HepG2 (cell line): ENCODE data around the gene MIDN. TPM values are rescaled to one million over a fixed set of nuclear protein-coding genes. Genes with fewer than 3 reads are reported as not detected.

Source experiments
- ATAC-seq: fragments of 200-7000 bp; cut with Tn5 transposase; 3 replicates; pipeline ENCODE4 v1.9.1; 2020; ENCODE audit warnings: mild to moderate bottlenecking, moderate library complexity
- BruUV-seq: library from RNA; stranded (reverse); fragments of 400-500 nt; replicated peaks from 2 replicates; lab custom pipeline; 2021; lab: Mats Ljungman, UMichigan
- CTCF ChIA-PET: fragments of 300-600 bp; formaldehyde crosslinking; extraction: SDS; loops from one replicate; lab custom pipeline; 2021; ENCODE audit warnings: low total read pairs, inconsistent platforms, low intra/inter-chr PET ratio; lab: Yijun Ruan, JAX
- POLR2A ChIA-PET: fragments of 350-600 bp; sonication (Branson Sonifier 250); formaldehyde crosslinking; loops from one replicate; lab custom pipeline; 2020; ENCODE audit warnings: antibody characterized with exemption, inconsistent platforms; lab: Yijun Ruan, JAX
- DNase-seq: peaks from one replicate; pipeline ENCODE4 v3.0.0-alpha.2; 2015; ENCODE audit warnings: low spot score
- FAIRE-seq: peaks from 3 replicates; lab custom pipeline; 2011; peaks lifted over from hg19 to GRCh38; lab: Jason Lieb, UNC
- H2AFZ ChIP-seq: one replicate; pipeline ENCODE4 v1.6.1; 2011; ENCODE audit warnings: low read length, inconsistent platforms
- H3K27ac ChIP-seq: fragments of 300-600 bp; 3 replicates; pipeline ENCODE4 v1.8.0; 2011; ENCODE audit warnings: mixed run types, mild to moderate bottlenecking, mixed read lengths, low read length, inconsistent platforms; ENCODE audit not compliant: insufficient read depth; ENCODE audit errors: extremely low read length
- H3K27me3 ChIP-seq, 2 experiments: fragments of 200-600 bp in 1 of 2; 2 replicates in 1 of 2; 3 replicates in 1 of 2; pipeline versions ENCODE4 v1.6.0 to v1.8.0; 2011; ENCODE audit warnings: low read length in 2 of 2, mild to moderate bottlenecking in 2 of 2, moderate library complexity in 2 of 2, inconsistent platforms in 1 of 2; ENCODE audit not compliant: insufficient read depth in 2 of 2, control insufficient read depth in 1 of 2
- H3K36me3 ChIP-seq, 2 experiments: fragments of 200-600 bp in 1 of 2; replicated peaks in 1 of 2; 2 replicates in 1 of 2; 3 replicates in 1 of 2; pipeline versions ENCODE4 v1.5.1 to v1.8.0; 2011; ENCODE audit warnings: low read length in 2 of 2, inconsistent platforms in 1 of 2; ENCODE audit not compliant: insufficient read depth in 2 of 2, control insufficient read depth in 1 of 2
- H3K4me1 ChIP-seq: 2 replicates; pipeline ENCODE4 v1.5.1; 2012; ENCODE audit warnings: low read length, inconsistent platforms; ENCODE audit not compliant: insufficient read depth
- H3K4me2 ChIP-seq: 2 replicates; pipeline ENCODE4 v1.6.0; 2011; ENCODE audit warnings: low read depth, low read length, inconsistent platforms
- H3K4me3 ChIP-seq, 3 experiments: fragments of 200-600 bp in 1 of 3; sonication (generic), shearing (Covaris generic) in 1 of 3; replicated peaks in 1 of 3; 2 replicates each; pipeline ENCODE4 v1.5.1; 2011 to 2016; ENCODE audit warnings: low read length in 3 of 3, inconsistent platforms in 2 of 3, low read depth in 2 of 3, mild to moderate bottlenecking in 2 of 3, control low read depth in 1 of 3, mixed read lengths in 1 of 3; ENCODE audit not compliant: insufficient read depth in 1 of 3
- H3K79me2 ChIP-seq: one replicate; pipeline ENCODE4 v1.6.1; 2011; ENCODE audit warnings: low read length, inconsistent platforms; ENCODE audit not compliant: insufficient read depth
- H3K9ac ChIP-seq: 2 replicates; pipeline ENCODE4 v1.6.0; 2011; ENCODE audit warnings: mild to moderate bottlenecking, low read depth, low read length, inconsistent platforms; ENCODE audit not compliant: insufficient read depth
- H3K9me3 ChIP-seq: 2 replicates; pipeline ENCODE4 v1.5.1; 2012; ENCODE audit warnings: mild to moderate bottlenecking, low read length
- H4K20me1 ChIP-seq: 2 replicates; pipeline ENCODE4 v1.6.0; 2011; ENCODE audit warnings: inconsistent platforms, mild to moderate bottlenecking, low read length, moderate library complexity; ENCODE audit not compliant: insufficient read depth
- BCL3 ChIP-seq: sonication (generic); formaldehyde crosslinking; IDR thresholded peaks from 2 replicates; pipeline ENCODE4 v1.5.1; 2020; ENCODE audit warnings: mild to moderate bottlenecking, missing genetic modification reagents, moderate library complexity
- CCAR2 ChIP-seq: fragments of 200-400 bp; formaldehyde crosslinking; optimal IDR thresholded peaks from 2 replicates; pipeline ENCODE3; 2018; ENCODE audit warnings: low read depth, mild to moderate bottlenecking, low read length, moderate library complexity
- EZH2 ChIP-seq: conservative IDR thresholded peaks from 2 replicates; pipeline ENCODE4 v1.6.1; 2012; ENCODE audit warnings: mild to moderate bottlenecking, low read depth, low read length, moderate library complexity
- ZNF264 ChIP-seq: sonication (generic); formaldehyde crosslinking; IDR thresholded peaks from 2 replicates; pipeline ENCODE4 v1.4.0; 2020; ENCODE audit warnings: missing genetic modification reagents
- ZNF687 ChIP-seq: sonication (generic); formaldehyde crosslinking; IDR thresholded peaks from 2 replicates; pipeline ENCODE4 v1.5.1; 2020; ENCODE audit warnings: mild to moderate bottlenecking, missing genetic modification reagents, moderate library complexity
- ZNF770 ChIP-seq: sonication (generic); formaldehyde crosslinking; IDR thresholded peaks from 2 replicates; pipeline ENCODE4 v1.5.0; 2020; ENCODE audit warnings: mild to moderate bottlenecking, missing genetic modification reagents
- WGBS: methylation state at CpG from one replicate; pipeline ENCODE4 v1.1.6; 2017; ENCODE audit warnings: low lambda C conversion rate; 5-methylcytosine and 5-hydroxymethylcytosine counted together
- in situ Hi-C: cut with HindIII; loops from 2 replicates; pipeline ENCODE4 v1.10.0; 2017; ENCODE audit warnings: low pct_unique_long_range_greater_than_20kb; ENCODE audit not compliant: extremely low pct_ligation_motif_present
- intact Hi-C: fragments of 100-400 bp; cut with micrococcal nuclease; formaldehyde crosslinking; loops from one replicate; pipeline ENCODE4 v1.10.0; 2022; ENCODE audit not compliant: unreplicated experiment
- polyA plus RNA-seq, 8 experiments: library from polyadenylated mRNA; depleted of rRNA in 3 of 8; stranded (reverse) in 7 of 8; unstranded in 1 of 8; fragments of >200 nt; fragmentation: Illumina TruSeq in 4 of 8; extraction: Trizol in 4 of 8; gene quantifications; 2 replicates each; pipeline versions ENCODE4 v1.2.1 to v1.2.3, GENCODE V29; 2011 to 2016; ENCODE audit warnings: low read depth in 4 of 8, missing spikeins in 1 of 8, mixed read lengths in 1 of 8; ENCODE audit not compliant: insufficient read depth in 1 of 8
- total RNA-seq, 5 experiments: library from RNA; depleted of rRNA; stranded (reverse); fragments of >200 nt; fragmentation: Illumina TruSeq; extraction: Trizol; gene quantifications; 2 replicates each; pipeline ENCODE4 v1.2.3, GENCODE V29; 2016; ENCODE audit warnings: low read depth in 1 of 5

Gene MIDN
- total and polyA plus RNA-seq, 2 of the 13 experiments (the other 11 are each of a cell fraction or from before 2014, with no cell fraction given), result 8.4 to 18.0 TPM

GRCh38 chr19:1236576-1236975, 11.8 kb upstream of the MIDN start:
- DNase-seq (no peak), FAIRE-seq (no peak), ATAC-seq (no peak)
- 96% methylated on average over 38 of the region's 42 CpGs for WGBS
- H3K9ac ChIP-seq, result no peak overlapping the region
- BruUV-seq, result no TSS peak
- intact Hi-C loops, result no loop called here
- no peaks in the 10 kb centered on the region for H4K20me1 ChIP-seq
- POLR2A ChIA-PET, result interaction anchor here (0.9 kb wide), 1 partner anchor 33 kb away, joined by 4 read pairs; the partner anchor contains the start of gene CIRBP
- H3K9me3 ChIP-seq, result no peaks in the 10 kb centered on the region
- CTCF ChIA-PET, result no interaction called here
- no peak overlapping the region for H3K4me3 ChIP-seq
- no peak overlapping the region for H3K27ac ChIP-seq
- H3K4me2 ChIP-seq, result no peak overlapping the region
- H2AFZ ChIP-seq, result no peak overlapping the region
- peaks cover 0 to 3% of the 10 kb centered on the region in 2 experiments; a peak in 1 of 5 replicates for H3K36me3 ChIP-seq
- in situ Hi-C loops, result no loop called here
- no peak for TF ChIP-seq EZH2
- no peak for TF ChIP-seq ZNF687 (CRISPR knock-in tag)
- TF ChIP-seq ZNF770 (CRISPR knock-in tag), result no peak
- no peak for TF ChIP-seq ZNF264 (CRISPR knock-in tag)
- TF ChIP-seq BCL3, result no peak
- no peak for TF ChIP-seq CCAR2
- H3K4me1 ChIP-seq, result peaks cover 44% of the 10 kb centered on the region
- no peaks in the 10 kb centered on the region for H3K27me3 ChIP-seq
- H3K79me2 ChIP-seq, result no peaks in the 10 kb centered on the region
